ENCODE results near the gene PCBP3.

The PCBP3 gene

DNA sequence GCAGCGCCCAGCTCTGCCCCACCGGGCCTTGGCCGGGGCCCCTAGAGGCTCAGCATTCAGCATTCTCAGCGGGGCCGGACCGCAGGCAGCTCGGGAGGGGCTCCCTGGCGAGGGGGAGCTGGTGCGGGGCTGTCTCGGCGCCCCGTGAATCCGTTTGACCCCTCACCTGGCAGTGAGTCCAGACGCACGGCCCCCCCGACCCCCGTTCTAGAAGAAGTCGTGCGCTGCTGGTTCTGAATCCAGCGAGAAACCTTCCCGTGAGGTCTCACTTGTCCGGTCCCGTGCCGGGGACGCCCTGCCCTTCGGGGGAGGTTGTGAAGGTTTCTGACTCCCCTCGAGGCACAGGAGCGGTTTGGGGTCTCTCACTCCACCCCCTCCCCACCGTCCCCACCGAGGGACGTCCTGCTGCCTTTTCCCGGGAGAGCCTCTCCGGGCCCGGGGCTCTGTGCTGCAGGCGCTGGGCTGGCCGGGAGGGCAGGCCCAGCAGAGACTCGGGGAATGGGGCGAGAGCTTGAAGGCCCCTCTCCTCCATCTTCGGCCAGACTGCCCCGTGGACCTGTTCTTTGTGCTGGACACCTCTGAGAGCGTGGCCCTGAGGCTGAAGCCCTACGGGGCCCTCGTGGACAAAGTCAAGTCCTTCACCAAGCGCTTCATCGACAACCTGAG lies 338.7 kb downstream of the PCBP3 start:
- peak; percentile 47 for DNase-seq (ENCODE audit: low read depth)

DNA sequence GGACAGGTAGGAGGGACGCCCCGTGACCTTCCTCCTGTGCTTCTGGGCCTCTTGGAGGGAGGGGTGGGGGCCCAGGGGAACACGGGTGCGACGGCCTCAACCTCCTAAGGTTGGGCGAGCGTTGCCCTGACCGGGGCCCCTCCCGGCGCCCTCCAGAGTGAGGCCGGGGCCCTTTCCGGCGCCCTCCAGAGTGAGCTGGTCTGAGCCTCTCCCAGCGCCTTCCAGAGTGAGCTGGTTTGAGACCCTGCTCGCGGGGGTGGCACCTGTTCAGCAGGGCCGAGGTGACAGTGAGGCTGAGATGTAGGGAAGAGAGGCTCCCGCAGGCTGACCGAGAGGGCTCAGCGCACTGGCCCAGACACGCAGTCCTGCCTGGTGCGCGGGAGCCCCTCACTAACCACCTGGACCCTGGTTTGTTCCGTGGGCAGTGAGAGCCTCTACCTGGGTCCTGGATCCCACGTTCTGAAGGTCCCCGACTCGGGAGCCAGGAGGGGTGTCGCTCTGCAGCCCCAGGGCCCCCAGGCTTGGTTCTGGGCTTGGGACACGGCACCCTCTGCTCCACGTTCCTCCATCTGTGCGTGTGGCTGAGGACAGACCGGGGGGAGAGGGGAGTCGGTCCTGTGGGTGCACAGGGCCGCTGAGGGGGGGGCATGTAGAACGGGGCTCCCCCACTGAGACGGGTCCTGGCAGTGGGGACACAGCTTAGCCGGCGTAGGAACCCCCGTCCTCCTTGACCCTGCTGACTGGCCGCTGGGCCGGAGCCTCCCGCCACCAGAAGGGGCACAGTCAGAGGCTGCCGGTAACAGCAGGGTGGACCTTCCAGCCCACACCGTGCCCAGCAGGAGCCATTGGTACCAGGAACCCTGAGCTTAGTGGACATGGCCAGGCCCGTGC lies 339.5 kb downstream of the PCBP3 start:
- peak; percentile 49 for DNase-seq (ENCODE audit: low read depth)

DNA sequence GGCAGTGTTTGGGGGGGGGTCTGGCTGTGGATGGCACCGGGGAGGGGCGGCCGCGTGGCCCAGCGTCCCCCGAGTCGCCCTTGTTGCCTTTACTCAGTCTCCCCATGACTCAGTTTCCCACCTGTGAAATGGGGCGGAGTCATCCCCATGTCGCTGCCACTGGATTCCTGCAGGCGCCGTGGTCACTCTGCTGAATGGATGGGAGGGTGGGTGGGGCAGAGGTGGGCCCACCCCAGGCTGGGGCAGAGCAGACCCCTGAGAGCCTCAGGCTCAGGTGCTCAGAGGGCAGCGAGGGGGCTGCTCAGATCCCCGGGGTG lies 340.1 kb downstream of the PCBP3 start:
- DNase-seq (ENCODE audit: low read depth), result no peak

DNA sequence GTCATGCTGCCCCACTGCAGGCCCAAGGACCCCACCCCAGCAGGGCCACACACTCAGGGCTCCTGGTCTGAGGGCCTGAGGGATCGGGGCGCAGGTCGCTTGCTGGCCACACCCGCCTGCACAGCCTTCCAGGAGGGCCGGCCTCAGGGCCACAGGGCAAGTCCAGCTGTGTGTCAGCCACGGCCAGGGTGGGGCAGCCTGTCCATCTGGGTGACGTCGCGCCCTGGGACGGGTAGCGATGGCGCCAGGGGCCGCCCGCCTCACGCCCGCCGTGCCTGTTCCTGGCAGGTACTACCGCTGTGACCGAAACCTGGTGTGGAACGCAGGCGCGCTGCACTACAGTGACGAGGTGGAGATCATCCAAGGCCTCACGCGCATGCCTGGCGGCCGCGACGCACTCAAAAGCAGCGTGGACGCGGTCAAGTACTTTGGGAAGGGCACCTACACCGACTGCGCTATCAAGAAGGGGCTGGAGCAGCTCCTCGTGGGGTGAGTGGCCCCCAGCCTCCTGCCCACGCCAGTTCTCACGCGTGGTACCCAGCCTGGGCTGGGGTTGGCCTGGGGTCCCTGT lies 340.5 kb downstream of the PCBP3 start:
- DNase-seq (ENCODE audit: low read depth), result no peak

DNA sequence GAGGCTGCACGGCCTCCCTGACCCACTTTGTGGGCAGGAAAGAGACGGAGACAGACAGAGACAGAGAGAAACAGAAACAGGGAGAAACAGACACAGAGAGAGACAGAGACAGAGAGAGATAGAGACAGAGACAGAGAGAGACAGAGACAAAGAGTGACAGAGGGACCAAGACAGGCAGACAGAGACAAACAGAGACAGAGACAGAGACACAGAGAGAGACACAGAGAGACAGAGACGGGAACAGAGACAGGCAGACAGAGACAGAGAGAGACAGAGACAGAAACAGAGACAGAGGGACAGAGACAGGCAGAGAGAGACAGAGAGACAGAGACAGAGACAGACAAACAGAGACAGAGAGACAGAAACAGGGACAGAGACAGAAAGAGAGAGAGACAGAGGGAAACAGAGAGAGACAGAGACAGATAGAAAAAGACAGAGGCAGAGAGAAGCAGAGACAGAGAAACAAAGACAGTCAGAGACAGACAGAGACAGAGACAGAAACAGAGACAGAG lies 341.1 kb downstream of the PCBP3 start:
- DNase-seq (ENCODE audit: low read depth), result no peak

DNA sequence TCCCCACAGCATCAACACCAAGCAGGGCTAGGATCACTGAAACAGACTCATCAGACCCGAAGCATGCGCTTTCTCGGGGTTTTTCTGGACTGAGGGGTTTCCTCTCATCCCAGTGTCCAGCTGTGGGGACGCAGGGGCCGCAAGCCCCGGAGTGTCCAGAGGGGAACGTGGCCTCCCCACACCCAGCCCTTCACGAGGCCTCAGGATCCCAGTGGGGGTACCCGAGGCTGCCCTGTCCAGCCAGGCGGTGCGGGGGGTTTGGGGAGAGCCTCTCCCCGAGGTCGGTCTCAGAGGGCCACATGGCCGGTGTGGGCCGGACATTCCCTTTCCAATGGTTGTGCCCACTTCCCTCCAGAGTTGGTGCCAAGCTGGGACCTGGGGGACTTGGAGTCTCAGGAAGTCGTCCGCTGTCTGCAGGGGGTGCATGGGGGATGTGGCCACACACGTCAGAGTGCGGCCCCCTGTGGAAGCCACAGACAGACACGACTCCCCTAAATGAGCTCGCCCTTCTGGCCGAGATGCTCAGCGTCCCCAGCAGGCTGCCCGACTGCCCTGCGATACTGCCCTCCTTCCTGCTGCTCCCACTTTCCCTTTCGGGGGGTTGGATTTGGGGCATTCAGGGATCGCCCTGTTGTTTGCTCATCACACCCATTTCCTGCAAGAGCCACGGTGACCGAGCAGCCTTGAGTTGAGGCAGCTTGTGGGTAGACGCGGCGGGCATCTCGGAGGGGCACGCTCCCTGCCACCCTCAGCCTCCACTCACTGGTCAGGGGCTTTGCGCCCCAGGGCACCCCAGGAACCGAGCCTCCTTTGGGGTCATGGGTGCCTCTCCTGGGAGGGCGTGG lies 342.2 kb downstream of the PCBP3 start:
- DNase-seq (ENCODE audit: low read depth), result no peak

DNA sequence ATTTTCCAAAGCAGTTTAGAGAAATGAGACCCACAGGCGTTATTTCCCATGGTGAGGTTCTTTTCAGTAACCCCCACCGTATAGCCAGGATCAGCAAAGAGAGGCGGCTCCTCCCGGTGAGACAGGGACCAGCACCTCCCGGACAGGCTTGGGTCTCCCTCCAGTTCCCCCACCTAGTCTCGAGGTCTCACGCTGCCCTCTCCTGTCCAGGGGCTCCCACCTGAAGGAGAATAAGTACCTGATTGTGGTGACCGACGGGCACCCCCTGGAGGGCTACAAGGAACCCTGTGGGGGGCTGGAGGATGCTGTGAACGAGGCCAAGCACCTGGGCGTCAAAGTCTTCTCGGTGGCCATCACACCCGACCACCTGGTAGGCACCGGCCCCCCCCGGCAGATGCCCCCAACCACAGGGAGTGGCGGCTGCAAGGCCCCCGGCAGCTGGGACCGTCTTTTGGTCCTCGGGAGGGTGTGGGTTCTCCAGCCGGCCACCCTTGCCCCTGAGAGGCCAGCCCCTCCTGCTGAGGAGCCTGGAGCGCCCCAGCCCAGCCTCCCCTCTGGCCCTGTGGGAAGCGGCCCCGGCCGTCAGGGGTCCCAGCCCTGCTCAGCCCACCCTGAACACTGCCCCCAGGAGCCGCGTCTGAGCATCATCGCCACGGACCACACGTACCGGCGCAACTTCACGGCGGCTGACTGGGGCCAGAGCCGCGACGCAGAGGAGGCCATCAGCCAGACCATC lies 343.0 kb downstream of the PCBP3 start:
- DNase-seq (ENCODE audit: low read depth), result no peak

DNA sequence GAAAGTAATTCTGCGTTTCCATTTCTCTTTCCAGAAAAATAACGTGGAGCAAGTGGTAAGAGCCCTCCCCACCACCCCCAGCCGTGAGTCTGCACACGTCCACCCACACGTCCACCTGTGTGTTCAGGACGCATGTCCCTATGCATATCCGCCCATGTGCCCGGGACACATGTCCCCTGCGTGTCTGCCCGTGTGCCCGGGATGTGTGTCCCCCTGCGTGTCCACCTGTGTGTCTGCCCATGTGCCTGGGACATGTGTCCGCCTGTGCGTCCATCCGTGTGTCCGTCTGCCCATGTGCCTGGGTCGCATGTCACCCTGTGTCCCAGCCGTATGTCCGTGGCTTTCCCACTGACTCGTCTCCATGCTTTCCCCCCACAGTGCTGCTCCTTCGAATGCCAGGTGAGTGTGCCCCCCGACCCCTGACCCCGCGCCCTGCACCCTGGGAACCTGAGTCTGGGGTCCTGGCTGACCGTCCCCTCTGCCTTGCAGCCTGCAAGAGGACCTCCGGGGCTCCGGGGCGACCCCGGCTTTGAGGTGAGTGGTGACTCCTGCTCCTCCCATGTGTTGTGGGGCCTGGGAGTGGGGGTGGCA lies 343.7 kb downstream of the PCBP3 start:
- DNase-seq (ENCODE audit: low read depth), result no peak

DNA sequence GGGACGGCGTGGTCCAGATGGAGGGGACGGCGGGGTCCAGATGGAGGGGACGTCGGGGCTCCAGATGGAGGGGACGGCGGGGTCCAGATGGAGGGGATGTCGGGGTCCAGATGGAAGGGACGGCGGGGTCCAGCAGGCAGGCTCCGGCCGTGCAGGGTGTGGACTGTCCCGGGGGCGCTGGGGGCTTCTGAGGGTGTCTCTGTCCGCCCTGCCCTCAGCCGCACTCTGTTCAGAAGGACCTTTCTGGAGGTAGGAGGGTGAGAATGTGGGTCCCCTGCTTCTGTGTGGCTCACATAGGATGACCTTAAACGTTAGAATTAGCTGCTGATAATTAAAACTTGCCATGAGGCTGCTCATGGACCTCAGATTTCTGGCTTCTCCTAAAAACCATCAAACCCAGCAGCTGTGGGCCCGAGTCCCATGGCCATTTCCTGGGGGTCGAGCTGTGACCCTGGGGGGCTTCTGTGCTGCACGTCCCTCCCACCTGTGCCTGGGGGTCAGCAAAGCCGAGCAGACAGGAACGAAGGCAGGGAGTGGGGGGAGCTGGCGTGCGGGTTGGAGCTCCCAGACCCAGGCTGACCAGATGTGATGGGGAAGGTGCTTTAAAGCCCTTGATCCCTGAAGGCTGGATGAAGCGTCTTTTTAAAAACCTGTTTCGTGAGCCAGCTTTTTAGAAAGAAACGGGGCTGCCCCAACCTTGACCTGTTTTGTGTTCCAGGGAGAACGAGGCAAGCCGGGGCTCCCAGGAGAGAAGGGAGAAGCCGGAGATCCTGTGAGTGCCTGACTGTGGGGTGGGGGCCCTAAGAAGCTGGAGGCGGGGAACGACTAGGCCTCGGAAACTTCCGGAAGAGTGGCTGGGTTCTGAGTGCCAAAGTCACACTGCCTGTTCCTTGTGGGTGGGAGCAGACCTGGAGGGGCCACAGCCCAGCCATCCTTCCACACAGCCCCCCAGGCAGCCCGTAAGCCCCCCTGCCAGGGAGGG lies 345.1 kb downstream of the PCBP3 start:
- DNase-seq (ENCODE audit: low read depth), result no peak

DNA sequence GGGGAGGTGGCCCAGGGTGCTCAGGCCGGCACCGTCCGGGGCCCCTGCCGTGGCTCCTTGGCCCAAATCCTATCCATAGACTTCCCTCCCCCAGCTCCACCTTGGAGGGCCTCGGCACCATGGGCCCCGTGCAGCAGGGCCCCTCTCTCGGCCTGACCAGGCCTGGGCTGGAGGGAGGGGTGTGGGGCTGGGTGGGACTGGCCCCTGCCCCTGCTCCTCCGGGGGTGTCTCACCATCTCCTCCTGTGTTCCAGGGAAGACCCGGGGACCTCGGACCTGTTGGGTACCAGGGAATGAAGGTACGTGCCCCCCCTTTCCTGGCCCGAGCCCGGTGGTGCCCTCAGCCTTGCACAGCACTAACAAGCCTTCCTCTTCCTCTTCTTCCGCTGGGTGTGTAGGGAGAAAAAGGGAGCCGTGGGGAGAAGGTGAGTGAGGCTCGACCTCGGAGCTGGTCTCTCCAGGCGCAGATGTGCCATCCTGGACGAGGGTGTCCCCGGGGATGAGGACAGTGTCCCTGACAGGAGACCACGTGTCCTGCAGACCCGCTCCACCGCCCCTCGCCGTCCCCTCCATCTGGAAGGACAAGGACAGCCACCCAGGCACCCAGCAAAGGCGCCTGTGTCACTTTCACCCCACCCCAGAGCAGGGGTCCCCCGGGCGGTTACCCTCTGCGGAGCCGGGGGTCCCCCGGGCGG lies 346.0 kb downstream of the PCBP3 start:
- no peak for DNase-seq (ENCODE audit: low read depth)

DNA sequence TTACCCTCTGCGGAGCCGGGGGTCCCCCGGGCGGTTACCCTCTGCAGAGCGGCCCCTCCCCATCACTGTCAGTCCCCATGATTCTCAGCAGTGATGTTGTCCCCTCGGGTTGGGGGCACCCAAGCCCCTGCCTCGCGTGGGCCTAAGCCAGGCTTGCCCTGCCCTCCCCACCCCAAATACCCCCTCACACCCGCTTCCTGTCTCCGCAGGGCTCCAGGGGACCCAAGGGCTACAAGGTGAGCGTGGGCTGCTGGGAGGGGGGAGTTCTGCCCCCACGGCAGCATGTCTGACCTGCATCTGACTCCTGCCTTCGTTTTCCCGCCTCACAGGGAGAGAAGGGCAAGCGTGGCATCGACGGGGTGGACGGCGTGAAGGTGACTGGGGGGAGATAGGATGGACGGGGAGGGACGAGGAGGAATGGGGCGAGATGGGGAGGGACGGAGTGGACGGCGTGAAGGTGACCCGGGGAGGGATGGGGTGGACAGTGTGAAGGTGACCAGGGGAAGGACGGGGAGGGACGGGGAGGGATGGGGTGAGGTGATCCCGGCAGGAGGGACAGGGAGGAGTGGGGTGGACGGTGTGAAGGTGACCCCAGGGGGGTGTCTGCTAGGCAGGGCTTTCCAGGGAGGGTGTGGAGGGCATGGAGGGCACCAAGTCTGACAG lies 346.7 kb downstream of the PCBP3 start:
- no peak for DNase-seq (ENCODE audit: low read depth)

DNA sequence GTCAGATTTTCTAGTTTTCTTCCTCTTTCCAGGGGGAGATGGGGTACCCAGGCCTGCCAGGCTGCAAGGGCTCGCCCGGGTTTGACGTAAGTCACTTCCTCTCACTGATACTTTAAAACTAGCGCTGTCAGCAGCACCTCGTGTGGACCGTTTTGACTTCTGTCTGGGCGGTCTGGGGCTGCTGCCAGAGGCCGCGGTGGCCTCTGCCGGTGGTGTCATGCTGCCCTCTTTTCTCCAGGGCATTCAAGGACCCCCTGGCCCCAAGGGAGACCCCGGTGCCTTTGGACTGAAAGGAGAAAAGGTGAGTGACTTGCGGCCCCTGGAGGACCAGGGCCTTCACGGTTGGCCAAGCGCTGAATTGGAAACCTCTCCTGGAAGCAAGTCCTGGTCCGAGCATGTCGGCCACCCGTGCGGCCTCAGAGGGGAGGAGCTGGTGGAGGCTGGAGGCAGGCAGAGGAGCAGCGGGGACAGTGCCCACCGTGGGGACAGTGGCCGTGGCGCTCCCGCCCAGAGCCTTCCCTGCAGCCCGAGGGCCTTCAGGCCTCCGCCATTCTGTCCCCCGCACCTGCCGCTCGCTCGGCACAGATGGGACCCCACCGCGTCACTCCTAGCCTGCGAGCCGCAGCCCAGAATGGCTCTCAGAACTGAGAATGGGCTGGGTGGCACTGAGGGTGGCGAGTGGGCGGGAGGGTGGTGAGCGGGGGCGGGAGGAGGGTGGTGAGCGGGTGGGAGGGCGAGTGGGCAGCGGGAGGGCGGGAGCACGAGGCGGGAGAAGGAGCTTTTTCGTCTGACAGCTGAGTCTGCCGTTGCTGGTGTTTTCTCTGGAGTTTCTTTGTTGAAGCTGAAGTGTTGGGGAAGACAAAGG lies 347.4 kb downstream of the PCBP3 start:
- DNase-seq (ENCODE audit: low read depth), result no peak

DNA sequence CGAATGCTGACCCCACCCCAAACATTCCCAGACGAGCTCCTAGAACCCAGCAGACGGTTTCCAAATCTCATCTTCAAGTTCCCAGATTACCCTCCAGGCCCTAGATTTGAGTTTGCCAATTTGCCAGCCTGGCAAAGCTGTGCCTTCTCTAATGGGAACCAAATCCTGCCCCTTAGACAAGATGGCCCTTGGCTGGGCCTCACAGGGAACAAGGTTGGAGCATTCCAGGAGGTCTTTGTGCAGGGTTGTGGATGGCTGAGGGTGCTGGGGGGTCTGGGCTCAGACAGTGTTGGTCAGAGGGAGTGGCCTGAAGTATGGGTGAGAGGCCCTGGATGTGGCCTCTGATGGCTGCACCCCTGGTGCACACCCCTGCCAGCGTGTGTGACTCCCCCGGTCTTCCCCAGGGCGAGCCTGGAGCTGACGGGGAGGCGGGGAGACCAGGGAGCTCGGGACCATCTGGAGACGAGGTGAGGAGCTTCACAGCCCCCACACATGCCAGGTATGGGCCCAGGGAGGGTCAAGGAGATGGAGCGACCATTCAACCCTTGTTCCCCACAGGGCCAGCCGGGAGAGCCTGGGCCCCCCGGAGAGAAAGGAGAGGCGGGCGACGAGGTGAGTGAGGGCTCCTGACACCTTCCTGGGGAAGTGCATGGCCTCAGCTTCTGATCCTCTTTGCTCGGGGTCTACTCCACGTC lies 348.2 kb downstream of the PCBP3 start:
- no peak for DNase-seq (ENCODE audit: low read depth)

Measured in ELR (cell line).